HCT116 (cell line): ENCODE data around the gene CDCA3. TPM values are rescaled to one million over a fixed set of nuclear protein-coding genes. Genes with fewer than 3 reads are reported as not detected.
"Not testable (repeated sequence)": the region's sequence is repeated elsewhere in the genome, so short reads cannot be mapped to it uniquely, and the experiment has no call there.

Experiments used
- ATAC-seq: fragments of 200-7000 bp; cut with Tn5 transposase; 2 replicates; pipeline ENCODE4 v1.9.1; 2020; ENCODE audit warnings: mild to moderate bottlenecking, moderate library complexity
- BruUV-seq: library from RNA; stranded (reverse); fragments of 400-500 nt; replicated peaks from 2 replicates; lab custom pipeline; 2021; lab: Mats Ljungman, UMichigan
- CTCF ChIA-PET: fragments of 300-600 bp; sonication (Branson Sonifier 250); formaldehyde crosslinking; loops from one replicate; lab custom pipeline; 2021; ENCODE audit warnings: antibody characterized with exemption; lab: Charles Lee
- POLR2A ChIA-PET: fragments of 300-600, 350-600 bp; sonication (Branson Sonifier 250); formaldehyde crosslinking; loops from one replicate; lab custom pipeline; 2021; ENCODE audit warnings: antibody characterized with exemption; lab: Charles Lee
- RAD21 ChIA-PET, 2 experiments: fragments of 300-600 bp; sonication (Branson Sonifier 250); formaldehyde crosslinking; loops; one replicate each; lab custom pipeline; 2023; ENCODE audit warnings: low total read pairs in 2 of 2; ENCODE audit not compliant: uncharacterized antibody in 2 of 2, unreplicated experiment in 2 of 2, low non-redundant PET in 1 of 2; lab: Charles Lee
- DNase-seq: peaks from one replicate; pipeline ENCODE4 v3.0.0-alpha.2; 2010; ENCODE audit warnings: low read depth, low spot score
- H2AFZ ChIP-seq: fragments of 200-600 bp; shearing (Covaris generic), sonication (generic); 2 replicates; pipeline ENCODE4 v1.6.1; 2017; ENCODE audit warnings: low read depth, mixed run types, mixed read lengths, antibody characterized with exemption, low read length; ENCODE audit not compliant: poor library complexity, severe bottlenecking
- H3K27ac ChIP-seq: 2 replicates; pipeline ENCODE4 v1.5.1; 2012; ENCODE audit warnings: low read depth, low read length
- H3K27me3 ChIP-seq: fragments of 200-600 bp; sonication (generic); 2 replicates; pipeline ENCODE4 v1.6.1; 2016; ENCODE audit warnings: mixed run types, low read length, mixed read lengths; ENCODE audit not compliant: insufficient read depth
- H3K36me3 ChIP-seq, 2 experiments: fragments of 200-500 bp in 1 of 2; fragments of 200-600 bp in 1 of 2; sonication (Bioruptor generic) in 1 of 2; sonication (generic) in 1 of 2; 2 replicates each; pipeline versions ENCODE4 v1.5.1 to v1.6.1; 2014 to 2016; ENCODE audit warnings: low read length in 2 of 2, inconsistent platforms in 1 of 2, mixed read lengths in 1 of 2, mixed run types in 1 of 2; ENCODE audit not compliant: insufficient read depth in 2 of 2, control insufficient read depth in 1 of 2
- H3K4me1 ChIP-seq, 2 experiments: fragments of 200-600 bp in 1 of 2; sonication (generic) in 1 of 2; 2 replicates each; pipeline versions ENCODE4 v1.5.1 to v1.6.1; 2012 to 2017; ENCODE audit warnings: low read length in 2 of 2, inconsistent platforms in 1 of 2, mild to moderate bottlenecking in 1 of 2, mixed read lengths in 1 of 2, mixed run types in 1 of 2, moderate library complexity in 1 of 2; ENCODE audit not compliant: insufficient read depth in 2 of 2, control insufficient read depth in 1 of 2
- H3K4me2 ChIP-seq: fragments of 200-600 bp; sonication (generic); 2 replicates; pipeline ENCODE4 v1.6.1; 2017; ENCODE audit warnings: mixed run types, low read length, mixed read lengths
- H3K4me3 ChIP-seq, 2 experiments: fragments of 200-600 bp in 1 of 2; sonication (generic) in 1 of 2; replicated peaks in 1 of 2; 2 replicates each; pipeline ENCODE4 v1.5.1; 2011 to 2016; ENCODE audit warnings: low read length in 2 of 2, control low read depth in 1 of 2, low read depth in 1 of 2, mild to moderate bottlenecking in 1 of 2, mixed read lengths in 1 of 2, mixed run types in 1 of 2
- H3K79me2 ChIP-seq: fragments of 200-600 bp; sonication (generic); 2 replicates; pipeline ENCODE4 v1.6.1; 2017; ENCODE audit warnings: mild to moderate bottlenecking, mixed run types, low read length, moderate library complexity, mixed read lengths; ENCODE audit not compliant: insufficient read depth
- H3K9ac ChIP-seq: fragments of 200-600 bp; sonication (generic); 2 replicates; pipeline ENCODE4 v1.6.1; 2016; ENCODE audit warnings: low read length, mixed read lengths
- H3K9me2 ChIP-seq: fragments of 200-600 bp; sonication (generic), shearing (Covaris generic); 2 replicates; pipeline ENCODE4 v1.6.1; 2017; ENCODE audit warnings: mixed run types, mild to moderate bottlenecking, moderate library complexity; ENCODE audit not compliant: insufficient read depth
- H3K9me3 ChIP-seq, 2 experiments: fragments of 200-500 bp in 1 of 2; fragments of 200-600 bp in 1 of 2; sonication (Bioruptor generic) in 1 of 2; sonication (generic) in 1 of 2; 2 replicates each; pipeline ENCODE4 v1.6.1; 2014 to 2017; ENCODE audit warnings: low read length in 2 of 2, mixed read lengths in 2 of 2, inconsistent platforms in 1 of 2, low read depth in 1 of 2, mild to moderate bottlenecking in 1 of 2, mixed run types in 1 of 2, moderate library complexity in 1 of 2; ENCODE audit not compliant: control insufficient read depth in 1 of 2, insufficient read depth in 1 of 2
- H4K20me1 ChIP-seq: fragments of 200-600 bp; sonication (generic), shearing (Covaris generic); 2 replicates; pipeline ENCODE4 v1.6.1; 2017; ENCODE audit warnings: mixed run types, mild to moderate bottlenecking, moderate library complexity; ENCODE audit not compliant: insufficient read depth
- ELF1 ChIP-seq: IDR thresholded peaks from 2 replicates; pipeline ENCODE4 v1.6.1; 2012; ENCODE audit warnings: low read depth, borderline replicate concordance
- RAD21 ChIP-seq: IDR thresholded peaks from 2 replicates; pipeline ENCODE4 v1.6.1; 2012; ENCODE audit warnings: low read depth, mild to moderate bottlenecking
- intact Hi-C: fragments of 100-400 bp; cut with micrococcal nuclease; formaldehyde crosslinking; loops from 2 replicates; pipeline ENCODE4 v1.10.0; 2022
- total RNA-seq: library from RNA; stranded (reverse); gene quantifications from one replicate; pipeline ENCODE4 v1.2.1, GENCODE V29; 2021; ENCODE audit not compliant: unreplicated experiment
- TF ChIP-seq, protein P1 (sequence below), 3 experiments: fragments of 200-600 bp in 1 of 3; sonication (generic) in 1 of 3; IDR thresholded peaks in 2 of 3; conservative IDR thresholded peaks in 1 of 3; 2 replicates each; pipeline ENCODE4 v1.5.1; 2012 to 2017; ENCODE audit warnings: low read depth in 2 of 3, low read length in 2 of 3, antibody characterized with exemption in 1 of 3, borderline replicate concordance in 1 of 3, control low read depth in 1 of 3, mild to moderate bottlenecking in 1 of 3, mixed read lengths in 1 of 3, mixed run types in 1 of 3, moderate library complexity in 1 of 3; ENCODE audit not compliant: insufficient read depth in 1 of 3
- TF ChIP-seq, protein P2 (sequence below): IDR thresholded peaks from 2 replicates; pipeline ENCODE4 v1.6.1; 2012

The CDCA3 gene
- total RNA-seq, 1 experiment from 2014 or later = 63.0 TPM

DNA sequence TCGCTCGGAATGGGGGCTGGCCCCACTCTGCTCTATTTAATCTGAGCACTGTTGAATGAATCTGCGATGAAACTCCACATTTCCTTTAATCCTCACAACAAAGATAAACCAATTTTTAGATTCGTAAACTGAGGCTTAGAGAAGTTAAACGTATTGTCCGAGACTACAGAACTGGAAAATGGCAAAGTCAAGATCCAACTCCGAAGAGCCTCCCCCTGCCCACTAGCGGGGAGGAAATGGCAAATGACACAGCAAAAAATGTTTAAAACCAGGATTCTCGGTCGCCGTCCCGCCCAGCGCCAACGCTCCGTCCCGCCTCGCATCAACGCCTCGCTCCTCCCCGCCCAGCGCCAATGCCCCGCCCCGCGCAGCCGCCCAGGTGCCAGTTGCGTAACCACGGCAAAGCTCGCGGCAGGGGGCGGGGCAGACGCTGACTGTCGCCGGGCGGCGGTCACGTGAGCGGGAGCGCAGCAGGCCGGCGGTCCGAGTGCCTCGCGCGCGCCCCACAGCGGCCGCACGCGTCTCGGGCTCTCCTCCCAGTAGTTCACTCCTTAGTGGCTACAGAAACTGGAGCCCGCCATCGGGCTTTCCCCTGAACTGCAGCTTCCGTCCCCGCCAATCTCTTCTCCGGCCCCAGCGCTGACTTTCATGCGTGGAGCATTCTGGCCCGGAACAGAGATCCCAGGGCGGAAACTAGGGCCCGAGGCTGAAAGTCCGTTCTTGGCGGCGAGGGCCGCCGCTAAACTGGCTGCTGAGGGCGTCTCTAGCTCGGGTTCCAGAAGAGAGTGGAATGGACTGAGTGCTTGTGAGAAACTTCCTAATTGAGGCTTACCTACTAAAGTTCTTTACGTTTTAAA, 39.9 kb upstream of the CDCA3 start (continued):
- TF ChIP-seq, protein P1, sequence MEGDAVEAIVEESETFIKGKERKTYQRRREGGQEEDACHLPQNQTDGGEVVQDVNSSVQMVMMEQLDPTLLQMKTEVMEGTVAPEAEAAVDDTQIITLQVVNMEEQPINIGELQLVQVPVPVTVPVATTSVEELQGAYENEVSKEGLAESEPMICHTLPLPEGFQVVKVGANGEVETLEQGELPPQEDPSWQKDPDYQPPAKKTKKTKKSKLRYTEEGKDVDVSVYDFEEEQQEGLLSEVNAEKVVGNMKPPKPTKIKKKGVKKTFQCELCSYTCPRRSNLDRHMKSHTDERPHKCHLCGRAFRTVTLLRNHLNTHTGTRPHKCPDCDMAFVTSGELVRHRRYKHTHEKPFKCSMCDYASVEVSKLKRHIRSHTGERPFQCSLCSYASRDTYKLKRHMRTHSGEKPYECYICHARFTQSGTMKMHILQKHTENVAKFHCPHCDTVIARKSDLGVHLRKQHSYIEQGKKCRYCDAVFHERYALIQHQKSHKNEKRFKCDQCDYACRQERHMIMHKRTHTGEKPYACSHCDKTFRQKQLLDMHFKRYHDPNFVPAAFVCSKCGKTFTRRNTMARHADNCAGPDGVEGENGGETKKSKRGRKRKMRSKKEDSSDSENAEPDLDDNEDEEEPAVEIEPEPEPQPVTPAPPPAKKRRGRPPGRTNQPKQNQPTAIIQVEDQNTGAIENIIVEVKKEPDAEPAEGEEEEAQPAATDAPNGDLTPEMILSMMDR (IDR thresholded peaks at IDR 0.05 in 2 of 3, conservative IDR thresholded peaks at IDR 0.05 in 1 of 3; ENCODE audit: borderline replicate concordance in 1 of 3, insufficient read depth in 1 of 3, low read depth in 2 of 3, low read length in 2 of 3) = peak; percentile 70 to 82 (median 77)
- TF ChIP-seq RAD21 (peak; percentile 72), ELF1 (no peak)
- TF ChIP-seq, protein P2, sequence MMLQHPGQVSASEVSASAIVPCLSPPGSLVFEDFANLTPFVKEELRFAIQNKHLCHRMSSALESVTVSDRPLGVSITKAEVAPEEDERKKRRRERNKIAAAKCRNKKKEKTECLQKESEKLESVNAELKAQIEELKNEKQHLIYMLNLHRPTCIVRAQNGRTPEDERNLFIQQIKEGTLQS = no peak
- TF ChIP-seq, all 23 proteins: peak for 10

DNA sequence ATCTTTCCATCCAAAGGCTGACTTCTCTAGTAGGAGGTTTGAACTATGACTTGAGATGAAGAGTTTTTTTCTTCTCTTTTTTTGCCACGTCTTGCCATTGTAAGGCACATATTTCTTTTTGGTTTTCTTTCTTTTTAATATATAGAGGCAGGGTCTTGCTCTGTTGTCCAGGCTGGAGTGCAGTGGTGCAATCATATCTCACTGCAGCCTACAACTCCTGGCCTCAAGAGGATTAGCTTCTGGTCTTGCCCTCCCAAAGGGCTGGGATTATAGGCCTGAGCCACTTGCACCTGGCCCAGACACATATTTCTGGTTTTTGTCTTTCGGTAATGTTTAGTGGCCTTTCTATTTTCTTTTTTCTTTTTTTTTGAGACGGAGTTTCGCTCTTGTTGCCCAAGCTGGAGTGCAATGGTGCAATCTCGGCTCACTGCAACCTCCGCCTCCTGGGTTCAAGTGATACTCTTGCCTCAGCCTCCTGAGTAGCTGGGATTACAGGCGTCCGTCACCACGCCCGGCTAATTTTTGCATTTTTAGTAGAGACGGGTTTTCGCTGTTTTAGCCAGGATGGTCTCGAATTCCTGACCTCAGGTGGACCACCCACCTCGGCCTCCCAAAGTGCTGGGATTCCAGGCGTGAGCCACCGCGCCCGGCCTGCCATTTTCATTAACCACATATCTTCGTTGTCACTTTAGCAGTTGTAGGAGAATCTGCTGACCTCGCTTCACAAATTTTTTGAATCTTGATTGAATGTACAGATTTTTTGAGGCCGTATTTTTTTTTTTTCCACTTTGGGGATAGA, 38.9 kb upstream of the CDCA3 start:
- H3K9me2 ChIP-seq, H2AFZ ChIP-seq, H3K27me3 ChIP-seq, ATAC-seq, DNase-seq, RAD21 ChIA-PET, POLR2A ChIA-PET, H3K9me3 ChIP-seq, intact Hi-C loops, BruUV-seq, CTCF ChIA-PET, H3K79me2 ChIP-seq, H4K20me1 ChIP-seq, H3K36me3 ChIP-seq: not testable (repeated sequence)
- H3K4me3 ChIP-seq = peak overlapping the region in 1 of 2 experiments; percentile 52; a peak in 2 of 4 replicates
- H3K9ac ChIP-seq = peak overlapping the region; percentile 68
- peak overlapping the region; percentile 73 for H3K4me2 ChIP-seq
- peaks cover 12 to 18% of the 10 kb centered on the region in 2 experiments for H3K4me1 ChIP-seq
- H3K27ac ChIP-seq = peak overlapping the region; percentile 87

DNA sequence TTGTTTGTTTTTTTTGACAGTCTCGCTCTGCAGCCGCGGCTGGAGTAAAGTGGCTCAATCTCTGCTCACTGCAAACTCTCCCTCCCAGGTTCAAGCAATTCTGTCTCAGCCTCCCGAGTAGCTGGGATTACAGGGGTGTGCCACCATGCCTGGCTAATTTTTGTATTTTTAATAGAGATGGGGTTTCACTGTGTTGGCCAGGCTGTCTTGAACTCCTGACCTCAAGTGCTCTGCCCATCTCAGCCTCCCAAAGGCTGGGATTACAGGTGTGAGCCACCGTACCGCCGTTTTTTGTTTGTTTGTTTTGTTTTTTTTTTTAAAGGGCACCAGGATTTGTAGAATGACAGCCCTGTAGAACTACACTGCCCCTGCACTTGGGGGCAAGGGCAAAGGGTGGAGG, 37.7 kb upstream of the CDCA3 start:
- H3K27me3 ChIP-seq, H3K9me3 ChIP-seq, CTCF ChIA-PET, H3K4me3 ChIP-seq, intact Hi-C loops, H3K27ac ChIP-seq, ATAC-seq, H4K20me1 ChIP-seq, H3K36me3 ChIP-seq, RAD21 ChIA-PET, POLR2A ChIA-PET, H3K79me2 ChIP-seq, DNase-seq, H3K4me2 ChIP-seq, BruUV-seq, H3K9ac ChIP-seq, H2AFZ ChIP-seq, H3K9me2 ChIP-seq: not testable (repeated sequence)
- peaks cover 12 to 18% of the 10 kb centered on the region in 2 experiments for H3K4me1 ChIP-seq
